GM21619 (cell line): Measurements from ENCODE around the gene SORCS2.

Source experiments
- ATAC-seq: cut with Tn5 transposase; IDR thresholded peaks from one replicate; pipeline ENCODE4 v1.9.1; 2021; ENCODE audit not compliant: unreplicated experiment

SORCS2 gene

DNA sequence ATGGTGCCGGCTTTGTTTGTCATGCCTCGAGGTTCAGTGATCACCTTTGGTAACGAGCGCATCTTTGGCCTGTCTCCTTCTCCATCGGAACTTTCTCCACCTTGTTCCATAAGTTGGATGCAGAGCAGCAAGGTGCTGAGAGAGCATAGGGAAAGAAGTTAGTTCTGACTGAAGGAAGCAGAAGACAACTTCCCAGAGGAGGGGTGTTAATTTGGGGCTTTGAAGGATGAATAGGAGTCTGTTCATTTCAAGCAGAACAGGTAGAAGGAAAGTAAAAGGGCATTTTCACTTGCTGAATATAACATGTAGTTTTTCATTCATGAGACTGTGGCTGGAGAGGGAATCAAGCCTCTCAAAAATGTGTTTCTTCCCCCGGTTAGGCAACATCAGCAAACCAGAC, 474.4 kb downstream of the SORCS2 start:
- no peak for ATAC-seq

DNA sequence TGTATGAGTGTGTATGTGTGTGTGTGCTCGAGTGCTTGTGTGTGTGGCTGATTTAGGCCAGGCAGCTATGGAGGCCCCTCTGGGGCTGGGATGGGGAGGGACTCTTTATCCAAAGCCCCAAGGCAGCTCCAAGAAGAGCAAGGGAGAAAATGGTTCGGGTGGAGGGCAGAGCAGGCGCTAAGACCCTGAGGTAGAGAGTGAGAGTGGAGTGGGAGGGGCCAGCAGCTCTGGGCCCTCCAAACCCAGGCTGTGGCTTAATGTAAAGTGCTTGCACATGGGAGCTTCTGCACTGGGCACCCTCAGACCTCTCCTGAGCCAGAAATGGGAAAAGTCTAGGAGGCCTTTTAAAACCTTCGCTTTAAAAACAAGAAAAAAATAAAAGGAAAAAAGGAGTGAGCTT, 475.9 kb downstream of the SORCS2 start:
- no peak for ATAC-seq

DNA sequence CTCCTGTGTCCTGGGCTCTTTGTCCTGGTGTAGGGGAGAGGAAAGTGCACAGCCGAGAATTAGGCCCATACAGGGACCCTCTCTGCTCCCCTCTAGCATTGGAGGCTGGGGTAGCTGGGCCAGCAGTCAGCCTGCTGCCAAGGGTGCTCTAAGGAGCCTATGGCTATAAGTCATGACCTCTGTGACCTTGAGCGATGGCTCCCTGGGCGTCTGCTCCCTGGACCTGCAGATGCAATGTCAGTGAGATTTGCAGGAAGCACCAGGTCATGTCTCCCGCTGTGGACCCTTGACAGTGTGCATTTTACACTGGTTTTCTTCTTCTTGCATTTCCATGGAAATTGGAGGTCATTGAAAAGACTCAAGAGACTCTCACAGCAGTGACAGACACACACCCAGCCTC, 476.5 kb downstream of the SORCS2 start:
- no peak for ATAC-seq

DNA sequence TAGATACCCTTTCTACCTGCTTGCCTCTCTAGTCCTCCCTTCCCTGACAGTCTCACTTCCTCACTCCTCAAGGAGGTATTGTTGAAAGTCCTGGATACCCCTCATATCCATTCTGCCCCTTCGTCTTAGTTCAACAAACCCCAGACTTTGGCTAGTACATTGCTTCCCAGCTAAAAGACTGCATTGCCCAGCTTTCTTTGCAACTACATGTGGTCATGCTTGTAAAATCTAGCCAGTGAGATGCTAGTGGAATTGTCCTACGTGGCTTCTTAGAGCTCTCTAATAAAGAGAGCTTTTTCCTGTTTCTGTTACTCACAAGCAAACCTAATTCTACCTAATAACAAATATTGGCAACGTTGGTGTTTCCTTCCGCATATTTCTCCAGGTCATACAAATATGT, 480.3 kb downstream of the SORCS2 start:
- ATAC-seq = no peak

DNA sequence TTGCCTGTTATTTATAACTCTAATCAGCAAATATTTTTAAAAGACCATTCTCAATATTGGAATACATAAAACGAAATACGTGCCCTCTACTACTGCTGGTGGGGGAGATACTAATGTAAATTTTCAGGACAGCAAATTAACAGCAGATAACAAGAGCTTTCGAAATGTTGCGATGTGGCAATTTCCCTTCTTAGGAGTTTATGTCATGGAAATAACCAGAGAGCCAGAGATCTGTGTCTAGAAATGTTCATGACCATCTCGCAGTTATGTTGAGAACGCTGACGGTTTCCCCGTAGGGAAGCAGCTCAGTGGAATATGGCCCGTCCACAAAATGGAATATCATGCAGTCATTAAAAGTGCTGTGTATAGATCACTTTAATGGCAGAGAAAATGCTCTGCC, 480.8 kb downstream of the SORCS2 start:
- no peak for ATAC-seq

DNA sequence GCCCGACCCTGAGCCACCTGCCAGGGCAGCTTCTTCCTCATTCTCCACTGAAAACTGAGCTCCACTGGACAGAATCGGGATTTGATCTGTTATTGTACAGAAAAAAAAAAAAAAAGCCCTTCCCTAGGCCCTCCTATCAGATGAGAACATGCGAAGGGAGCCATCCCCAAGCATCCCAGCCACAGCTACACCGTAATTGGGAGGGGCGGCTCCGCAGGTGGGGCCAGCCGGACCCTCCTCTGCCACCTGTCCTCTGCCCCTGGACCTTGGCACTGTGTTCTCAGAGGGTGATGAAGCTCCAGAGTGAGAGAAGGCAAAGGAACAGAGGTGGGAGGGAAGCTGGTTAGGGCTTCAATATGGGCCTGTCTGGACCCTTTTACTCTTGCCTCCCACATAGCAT, 482.4 kb downstream of the SORCS2 start:
- no peak for ATAC-seq

DNA sequence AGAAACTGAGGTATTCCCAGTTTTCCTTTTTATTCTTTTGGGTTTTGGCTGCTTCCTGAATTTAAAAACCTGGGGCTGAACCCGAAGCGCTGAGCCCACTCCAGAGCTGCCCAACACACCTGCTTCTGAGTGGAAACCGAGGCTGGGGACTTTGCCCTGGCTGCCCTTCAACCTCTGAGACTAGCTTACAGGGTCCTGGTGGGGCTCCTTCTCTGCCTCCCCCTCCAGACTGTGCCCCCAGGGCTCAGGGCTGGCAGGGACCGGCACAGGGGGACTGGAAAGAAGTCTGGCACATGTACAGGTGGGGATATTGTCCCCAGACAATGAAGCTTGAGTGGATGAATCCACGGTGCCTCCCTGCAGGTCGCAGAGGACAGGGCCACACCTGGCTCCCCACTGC, 482.8 kb downstream of the SORCS2 start:
- no peak for ATAC-seq

DNA sequence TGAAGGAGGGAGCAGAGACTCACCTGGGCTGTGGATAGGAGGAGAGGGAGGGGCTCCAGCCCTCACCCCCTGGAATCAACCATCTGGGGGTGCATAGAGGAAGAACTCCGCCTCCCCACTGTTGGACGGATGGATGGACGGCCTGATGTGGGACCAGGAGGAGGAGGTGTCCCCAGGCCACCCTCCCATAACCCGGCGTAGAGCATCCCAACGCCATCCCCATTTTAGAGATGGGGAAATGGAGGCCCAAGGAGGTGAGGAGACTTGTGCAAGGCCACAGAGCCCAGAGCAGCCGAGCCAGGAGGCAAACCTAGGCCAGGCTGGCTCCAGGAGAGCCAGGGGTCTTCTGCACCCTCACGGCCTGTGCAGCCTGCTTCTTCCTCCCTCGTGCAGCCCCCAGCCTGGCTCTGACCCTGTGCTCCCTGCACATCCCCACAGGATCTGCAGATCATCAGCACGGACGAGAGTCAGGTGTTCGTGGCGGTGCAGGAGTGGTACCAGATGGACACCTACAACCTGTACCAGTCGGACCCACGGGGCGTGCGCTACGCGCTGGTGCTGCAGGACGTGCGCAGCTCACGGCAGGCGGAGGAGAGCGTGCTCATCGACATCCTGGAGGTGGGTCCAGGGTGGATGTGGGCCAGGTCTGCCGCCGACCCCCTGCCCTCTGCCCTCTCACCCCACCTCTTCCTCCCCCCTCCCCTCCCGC, 483.4 kb downstream of the SORCS2 start:
- ATAC-seq = no peak

DNA sequence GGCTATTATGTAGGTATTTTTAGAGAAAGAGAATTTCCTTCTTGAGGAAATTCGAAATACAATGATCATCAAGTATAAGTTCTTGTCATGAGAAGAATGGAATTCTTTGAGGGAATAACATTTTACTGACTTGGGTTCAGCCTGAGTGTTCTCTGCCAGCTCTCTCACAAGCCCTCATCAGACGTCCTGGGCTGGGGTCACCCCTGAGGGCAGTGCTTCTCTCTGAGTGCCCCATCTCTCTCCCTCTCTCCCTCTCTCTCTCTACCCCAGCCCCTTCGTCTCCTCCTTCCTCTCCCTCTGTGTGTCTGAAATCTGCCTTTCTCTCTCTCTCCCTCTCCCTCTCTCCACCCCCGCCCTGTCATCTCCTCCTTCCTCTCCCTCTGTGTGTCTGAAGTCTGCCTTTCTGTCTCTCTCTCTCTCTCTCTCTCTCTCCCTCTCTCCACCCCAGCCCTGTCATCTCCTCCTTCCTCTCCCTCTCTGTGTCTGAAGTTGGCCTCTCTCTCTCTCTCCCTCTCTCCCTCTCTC, 484.1 kb downstream of the SORCS2 start:
- no peak for ATAC-seq

DNA sequence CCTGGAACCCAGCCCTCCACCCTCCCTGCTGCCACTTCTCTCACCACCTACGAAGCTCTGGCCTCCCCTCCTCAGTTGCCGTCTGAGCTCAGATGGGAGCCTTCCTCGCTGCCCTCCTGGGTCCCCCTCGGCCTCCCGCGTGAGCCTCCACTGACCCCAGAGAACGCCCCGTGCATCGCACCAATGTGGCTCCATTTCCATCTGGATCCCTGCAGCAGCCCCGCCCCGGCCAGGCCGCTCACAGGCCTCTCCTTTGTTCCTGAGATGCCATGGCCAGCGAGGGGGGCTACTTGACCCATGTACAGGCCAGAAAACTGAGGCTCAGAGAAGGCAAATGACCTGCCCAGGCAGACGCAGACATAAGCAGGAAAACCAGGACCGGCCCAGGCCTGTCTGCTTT, 484.7 kb downstream of the SORCS2 start:
- no peak for ATAC-seq

DNA sequence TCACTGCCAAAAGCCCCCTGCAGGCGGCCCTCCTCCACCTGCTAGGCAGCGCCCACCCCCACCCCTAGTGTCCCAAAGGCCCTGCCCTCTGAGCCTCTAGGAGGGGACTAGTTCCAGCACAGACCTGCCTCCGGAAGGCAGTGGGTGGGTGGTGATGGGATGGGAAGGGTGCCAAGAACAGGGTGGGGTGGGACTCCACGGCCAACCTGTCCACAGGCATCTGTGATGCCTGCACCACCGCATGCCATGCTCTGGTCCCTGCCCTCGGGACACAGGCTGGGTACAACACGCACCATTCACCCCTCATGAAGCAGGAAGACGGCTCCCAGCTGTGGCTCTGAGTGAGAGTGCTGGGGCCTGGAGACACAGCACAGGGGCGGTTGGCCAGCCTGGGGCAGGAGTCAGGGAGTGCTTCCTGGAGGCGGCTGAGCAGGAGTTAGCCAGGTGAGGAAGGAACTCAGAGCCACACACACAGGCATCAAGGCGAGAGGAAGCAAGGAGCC, 485.5 kb downstream of the SORCS2 start:
- ATAC-seq = no peak

DNA sequence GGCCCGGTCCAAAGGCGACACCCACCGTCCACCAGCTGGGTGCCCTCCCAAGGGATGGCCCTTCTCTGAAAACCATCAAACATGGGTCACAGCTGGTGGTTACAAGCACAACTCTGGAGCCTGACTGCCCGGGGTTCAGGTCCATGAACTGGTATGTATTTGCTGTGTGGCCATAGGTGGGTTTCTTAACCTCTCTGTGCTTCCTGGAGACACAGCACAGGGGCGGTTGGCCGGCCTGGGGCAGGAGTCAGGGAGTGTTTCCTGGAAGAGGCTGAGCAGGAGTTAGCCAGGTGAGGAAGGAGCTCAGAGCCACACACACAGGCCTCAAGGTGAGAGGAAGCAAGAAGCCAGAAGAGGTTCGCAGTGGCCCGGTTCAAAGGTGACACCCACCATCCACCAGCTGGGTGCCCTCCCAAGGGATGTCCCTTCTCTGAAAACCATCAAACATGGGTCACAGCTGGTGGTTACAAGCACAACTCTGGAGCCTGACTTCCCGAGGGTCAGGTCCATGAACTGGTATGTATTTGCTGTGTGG, 486.0 kb downstream of the SORCS2 start:
- ATAC-seq = no peak

DNA sequence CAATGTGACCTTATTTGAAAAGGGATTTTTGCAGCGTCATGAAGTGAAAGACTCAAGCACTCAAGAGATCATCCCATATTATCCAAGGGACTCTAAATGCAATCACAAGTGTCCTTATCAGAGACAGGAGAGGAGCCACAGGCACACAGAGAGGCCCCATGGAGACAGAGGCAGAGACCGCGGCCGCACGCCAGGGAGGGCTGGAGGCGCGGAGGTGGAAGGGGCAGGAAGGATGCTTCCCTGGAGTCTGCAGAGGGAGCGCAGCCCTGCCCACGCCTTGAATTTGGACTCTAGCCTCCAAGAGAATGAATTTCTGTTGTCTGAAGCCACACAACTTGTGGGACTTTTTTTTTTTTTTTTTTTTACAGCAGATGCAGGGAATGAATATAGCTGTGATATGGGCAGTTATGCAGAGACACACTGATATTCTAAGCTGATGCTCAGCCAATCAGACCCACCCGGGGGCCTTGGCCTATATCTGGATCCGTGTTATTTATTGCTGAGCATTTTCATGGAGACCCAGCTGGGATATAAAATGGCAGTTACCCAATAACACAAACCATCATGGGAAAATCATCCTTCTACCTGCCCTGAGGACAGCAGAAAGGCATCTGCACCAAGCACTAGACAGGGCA, 487.2 kb downstream of the SORCS2 start:
- no peak for ATAC-seq

DNA sequence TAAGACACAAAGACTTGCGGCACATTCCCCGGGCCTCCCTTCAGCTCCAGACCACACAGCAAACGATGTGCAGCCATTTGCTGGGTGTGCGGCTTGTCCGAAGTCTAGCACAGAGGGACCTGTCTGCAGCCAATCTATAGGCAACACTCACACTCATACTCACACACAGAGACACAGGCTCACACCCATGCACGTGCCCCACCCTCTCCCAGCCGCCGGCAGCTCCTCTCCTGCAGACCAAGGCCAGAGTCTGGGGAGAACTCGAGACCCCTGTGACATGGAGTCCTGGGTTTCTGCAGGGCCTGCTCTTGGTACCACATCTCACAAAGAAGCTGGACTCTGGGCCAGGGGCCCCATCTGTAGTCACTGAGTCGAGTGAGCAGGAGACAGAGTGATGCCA, 487.8 kb downstream of the SORCS2 start:
- no peak for ATAC-seq

DNA sequence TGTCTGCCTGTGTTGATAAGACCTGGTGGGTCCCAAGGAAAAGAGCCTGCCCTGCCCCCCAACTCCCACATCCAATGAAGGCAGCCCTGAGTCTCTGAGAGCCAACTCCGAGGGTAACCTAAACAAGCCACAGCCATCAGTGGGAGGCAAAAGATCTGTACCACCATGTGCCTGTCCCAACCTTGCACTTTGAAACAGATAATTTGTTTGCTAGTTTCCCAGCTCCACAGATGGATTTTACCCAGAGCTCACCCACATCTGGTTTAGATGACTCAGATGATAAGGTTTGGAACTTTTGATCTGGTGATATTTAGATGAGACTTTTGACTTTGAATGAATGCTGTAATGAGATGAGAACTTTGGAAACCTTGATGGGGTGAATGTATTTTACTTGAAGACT, 488.4 kb downstream of the SORCS2 start:
- no peak for ATAC-seq

DNA sequence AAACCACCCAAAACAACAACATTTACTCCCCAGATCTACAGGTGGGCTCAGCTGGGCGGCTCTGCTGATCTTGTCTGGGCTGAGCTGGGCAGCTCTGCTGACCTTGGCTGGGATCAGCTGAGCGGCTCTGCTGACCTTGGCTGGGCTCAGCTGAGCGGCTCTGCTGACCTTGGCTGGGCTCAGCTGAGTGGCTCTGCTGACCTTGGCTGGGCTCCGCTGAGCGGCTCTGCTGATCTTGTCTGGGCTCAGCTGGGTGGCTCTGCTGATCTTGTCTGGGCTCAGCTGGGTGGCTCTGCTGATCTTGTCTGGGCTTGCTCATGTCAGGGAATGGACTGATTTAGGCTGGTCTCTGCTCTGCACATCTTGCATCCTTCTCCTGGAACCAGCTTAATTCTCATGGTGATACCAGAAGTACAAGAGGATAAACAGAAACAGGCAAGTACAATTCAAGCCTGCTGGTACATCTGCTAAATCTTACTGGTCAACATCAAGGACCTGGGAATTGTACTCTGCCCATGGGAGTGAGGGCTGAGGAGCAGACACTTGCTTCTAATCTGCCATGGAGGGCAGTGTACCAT, 490.9 kb downstream of the SORCS2 start:
- no peak for ATAC-seq

DNA sequence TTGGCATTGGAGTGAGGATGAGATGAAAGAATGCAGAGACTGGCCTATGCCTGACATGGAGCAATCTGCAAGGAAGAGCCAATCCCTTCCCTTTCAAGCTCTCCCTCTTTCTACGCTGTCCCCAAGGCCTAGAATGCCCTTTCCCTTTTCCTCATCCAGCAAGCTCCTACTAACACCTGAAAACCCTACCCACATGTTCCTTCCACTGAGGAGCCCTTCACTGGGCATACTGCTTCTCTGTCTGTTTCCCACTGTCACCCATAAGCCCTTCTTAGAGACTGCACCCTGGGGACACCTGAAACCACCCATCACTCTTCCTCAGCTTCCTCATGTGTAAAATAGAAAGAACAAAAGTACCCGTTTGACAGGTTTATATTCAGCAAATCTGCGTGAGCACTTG, 492.0 kb downstream of the SORCS2 start:
- ATAC-seq = no peak

DNA sequence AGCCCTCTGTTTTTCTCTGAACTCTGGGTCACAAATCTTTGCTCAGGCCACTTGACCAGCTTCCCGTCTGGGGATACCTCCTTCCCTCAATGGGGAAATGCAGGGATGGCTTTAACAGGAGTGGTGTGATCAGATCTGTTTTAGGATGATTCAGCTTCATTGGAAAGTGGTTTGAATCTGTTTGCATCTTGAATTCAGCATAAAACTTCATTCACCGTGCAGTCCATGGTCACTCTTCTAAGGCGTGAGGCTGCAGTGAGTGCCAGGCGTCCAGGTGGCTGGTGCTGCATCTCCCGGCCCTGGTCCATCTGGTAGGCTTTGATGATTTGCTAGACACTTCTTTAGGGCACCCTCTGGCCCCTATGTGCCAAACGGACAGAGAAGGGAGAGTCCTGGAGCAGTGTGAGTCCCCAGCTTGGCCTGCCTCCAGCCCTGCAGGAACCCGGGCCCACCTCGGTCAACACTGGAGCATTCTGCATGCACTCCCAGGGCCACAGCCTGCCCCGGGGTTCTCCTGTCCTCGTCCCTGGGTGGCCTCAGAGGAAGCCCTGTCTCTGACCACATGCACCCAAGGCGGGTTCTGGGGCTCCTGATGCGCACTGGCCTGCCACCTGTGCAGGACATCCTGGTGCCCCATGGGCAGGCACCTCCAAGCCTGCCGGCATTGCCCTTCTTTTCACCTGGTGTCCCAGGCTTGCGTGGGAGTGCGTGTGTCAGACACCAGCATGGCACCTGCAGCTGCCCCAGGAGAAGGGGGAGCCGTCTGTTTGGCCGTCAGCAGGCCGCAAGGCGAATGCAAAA, 493.9 kb downstream of the SORCS2 start:
- ATAC-seq = no peak

DNA sequence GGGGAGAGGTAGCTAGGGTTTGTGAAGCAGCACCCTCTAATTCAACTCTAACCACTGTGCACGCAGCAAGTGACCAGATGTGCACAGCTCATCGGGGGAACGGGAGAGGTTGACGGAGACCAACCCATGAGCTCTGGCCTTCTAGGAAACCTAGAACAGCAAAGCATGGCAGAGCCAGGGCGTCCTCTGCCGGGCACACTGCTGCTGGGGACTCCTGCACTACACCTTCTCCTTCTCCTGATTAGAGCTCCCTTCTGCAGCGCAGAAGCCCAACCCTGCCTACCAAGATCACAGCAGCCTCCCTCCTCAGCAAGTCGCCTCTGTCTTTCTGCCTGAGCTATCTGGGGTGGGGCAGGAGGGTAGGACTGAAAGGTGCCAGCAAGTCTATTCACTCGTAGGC, 494.7 kb downstream of the SORCS2 start:
- no peak for ATAC-seq

DNA sequence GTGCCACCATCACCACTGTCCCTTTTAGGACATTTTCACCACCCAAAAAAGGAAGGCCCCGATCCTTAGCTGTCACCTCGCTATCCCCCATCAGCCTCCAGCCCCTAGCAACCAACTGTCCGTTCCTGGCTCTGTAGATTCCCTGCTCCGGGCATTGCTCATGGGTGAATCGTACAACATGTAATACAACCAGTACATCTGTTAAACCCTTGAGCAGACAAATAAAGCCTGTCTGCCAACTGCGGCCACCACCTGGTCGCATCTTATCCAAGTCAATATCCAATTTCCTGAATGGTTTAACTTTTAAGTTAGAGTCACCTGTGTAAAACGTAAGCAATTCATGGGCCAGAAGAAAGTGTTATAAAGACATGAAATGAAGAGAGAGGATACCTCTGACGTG, 495.5 kb downstream of the SORCS2 start:
- ATAC-seq = no peak
